ENCODE results near the gene DYRK1A.

Gene DYRK1A

GRCh38 chr21:37419228-37419906 lies 52.8 kb downstream of the DYRK1A start:
- no peak for DNase-seq (ENCODE audit: low read depth)

GRCh38 chr21:37421306-37421705 lies 54.7 kb downstream of the DYRK1A start:
- DNase-seq (ENCODE audit: low read depth) = no peak

- no peak for DNase-seq (ENCODE audit: low read depth)
Observed at GRCh38 chr21:37422382-37422781, 55.8 kb downstream of the DYRK1A start.

GRCh38 chr21:37423103-37423502 lies 56.5 kb downstream of the DYRK1A start:
- no peak for DNase-seq (ENCODE audit: low read depth)

GRCh38 chr21:37424396-37424795 lies 57.8 kb downstream of the DYRK1A start:
- no peak for DNase-seq (ENCODE audit: low read depth)

GRCh38 chr21:37425001-37425400 lies 58.4 kb downstream of the DYRK1A start:
- DNase-seq (ENCODE audit: low read depth) = no peak

GRCh38 chr21:37425684-37426083 lies 59.1 kb downstream of the DYRK1A start:
- no peak for DNase-seq (ENCODE audit: low read depth)

GRCh38 chr21:37427221-37427620 lies 60.6 kb downstream of the DYRK1A start:
- no peak for DNase-seq (ENCODE audit: low read depth)

GRCh38 chr21:37429356-37429755 lies 62.8 kb downstream of the DYRK1A start:
- DNase-seq (ENCODE audit: low read depth) = no peak

- no peak for DNase-seq (ENCODE audit: low read depth)
Observed at GRCh38 chr21:37430184-37430821, 63.7 kb downstream of the DYRK1A start.

- no peak for DNase-seq (ENCODE audit: low read depth)
Observed at GRCh38 chr21:37431243-37431642, 64.7 kb downstream of the DYRK1A start.

- DNase-seq (ENCODE audit: low read depth) = no peak
Observed at GRCh38 chr21:37432710-37433455, 66.3 kb downstream of the DYRK1A start.

GRCh38 chr21:37433456-37433840 lies 66.9 kb downstream of the DYRK1A start:
- no peak for DNase-seq (ENCODE audit: low read depth)

GRCh38 chr21:37435120-37435519 lies 68.5 kb downstream of the DYRK1A start:
- no peak for DNase-seq (ENCODE audit: low read depth)

- DNase-seq (ENCODE audit: low read depth) = no peak
Observed at GRCh38 chr21:37435711-37436110, 69.1 kb downstream of the DYRK1A start.

GRCh38 chr21:37436174-37436573 lies 69.6 kb downstream of the DYRK1A start:
- DNase-seq (ENCODE audit: low read depth) = no peak

GRCh38 chr21:37437376-37438080 lies 71.0 kb downstream of the DYRK1A start:
- no peak for DNase-seq (ENCODE audit: low read depth)

GRCh38 chr21:37443683-37444082 lies 77.1 kb downstream of the DYRK1A start:
- DNase-seq (ENCODE audit: low read depth) = no peak

GRCh38 chr21:37445228-37445627 lies 78.7 kb downstream of the DYRK1A start:
- no peak for DNase-seq (ENCODE audit: low read depth)

GRCh38 chr21:37446552-37446951 lies 80.0 kb downstream of the DYRK1A start:
- no peak for DNase-seq (ENCODE audit: low read depth)

GRCh38 chr21:37447288-37447936 lies 80.8 kb downstream of the DYRK1A start:
- DNase-seq (ENCODE audit: low read depth) = no peak

- no peak for DNase-seq (ENCODE audit: low read depth)
Observed at GRCh38 chr21:37449302-37449937, 82.8 kb downstream of the DYRK1A start.
